ENCODE measurements around the gene ZSWIM5. TPM values are rescaled to one million over a fixed set of nuclear protein-coding genes. Genes with fewer than 3 reads are reported as not detected.
A peak's percentile ranks its signal among the peaks of the same experiment; 100 is the strongest.

Gene ZSWIM5
- total RNA-seq, 1 experiment from 2014 or later: 7.9 TPM

GRCh38 chr1:45009956-45010854, 196.2 kb downstream of the ZSWIM5 start:
- ATAC-seq: peak; percentile 24; the same call in 1 of the 2 replicates
- Histone ChIP-seq H3K27me3 (ENCODE audit: control insufficient read depth, insufficient read depth, low read length) (no peaks in the 10 kb centered on the region), H3K4me1 (ENCODE audit: control insufficient read depth, insufficient read depth, low read length) (peaks cover 17% of the 10 kb centered on the region), H3K4me3 (ENCODE audit: low read depth in 2 of 2, low read length in 2 of 2) (peak overlapping the region; percentile 89 to 94), H3K27ac (ENCODE audit: low read length) (peak overlapping the region; percentile 80), H3K36me3 (ENCODE audit: control insufficient read depth, insufficient read depth, low read length) (no peaks in the 10 kb centered on the region; the same call in none of the 2 replicates), H3K9me3 (ENCODE audit: control insufficient read depth, insufficient read depth, low read depth, low read length) (no peaks in the 10 kb centered on the region)
- ChIA-PET POLR2A (interaction anchor here (0.7 to 0.9 kb wide), 2 partner anchors 191 to 478 kb away, joined by 3 to 9 read pairs; no protein-coding TSS in a partner anchor), CTCF (interaction anchor here (0.6 to 1.1 kb wide), 5 partner anchors 10 to 500 kb away, joined by 3 to 15 read pairs (median 10); partner anchors contain the start of gene PLK3)
- intact Hi-C loops (cut with micrococcal nuclease; ENCODE audit: unreplicated experiment) (loop anchor here (5.0 to 10.0 kb wide), 3 partner anchors 173 to 482 kb away; partner anchors contain the start of genes TESK2 and ZSWIM5), in situ Hi-C loops (cut with HindIII; ENCODE audit: low pct_unique_long_range_greater_than_20kb, low sequenced_read_pairs) (no loop called here)
- DNase-seq (ENCODE audit: low read depth, low spot score): no peak
- TF ChIP-seq SIN3A (IDR thresholded peaks at IDR 0.05; ENCODE audit: borderline replicate concordance, insufficient read depth, low read depth, low read length) (no peak), TCF7L2 (IDR thresholded peaks at IDR 0.05; ENCODE audit: low read depth, low read length) (no peak), POLR2AphosphoS5 (IDR thresholded peaks at IDR 0.05; ENCODE audit: low read depth, low read length) (no peak)
- no TSS peak for BruUV-seq (replicated peaks)

GRCh38 chr1:45009296-45009865, 197.0 kb downstream of the ZSWIM5 start:
- no peak overlapping the region for H3K27ac ChIP-seq (ENCODE audit: low read length)
- peaks cover 17% of the 10 kb centered on the region for H3K4me1 ChIP-seq (ENCODE audit: control insufficient read depth, insufficient read depth, low read length)
- in situ Hi-C loops (cut with HindIII; ENCODE audit: low pct_unique_long_range_greater_than_20kb, low sequenced_read_pairs): no loop called here
- no peaks in the 10 kb centered on the region; the same call in none of the 2 replicates for H3K36me3 ChIP-seq (ENCODE audit: control insufficient read depth, insufficient read depth, low read length)
- POLR2A ChIA-PET: no interaction called here
- no peaks in the 10 kb centered on the region for H3K27me3 ChIP-seq (ENCODE audit: control insufficient read depth, insufficient read depth, low read length)
- CTCF ChIA-PET: interaction anchor here (0.5 kb wide), 1 partner anchor 21 kb away, joined by 6 read pairs; no protein-coding TSS in a partner anchor
- TF ChIP-seq REST (IDR thresholded peaks at IDR 0.05; ENCODE audit: insufficient read depth in 1 of 2, low read depth in 2 of 2, low read length in 1 of 2) (no peak), CTCF (IDR thresholded peaks at IDR 0.05) (no peak), POLR2AphosphoS5 (IDR thresholded peaks at IDR 0.05; ENCODE audit: low read depth, low read length) (no peak)
- intact Hi-C loops (cut with micrococcal nuclease; ENCODE audit: unreplicated experiment): no loop called here
- BruUV-seq (replicated peaks): no TSS peak
- H3K9me3 ChIP-seq (ENCODE audit: control insufficient read depth, insufficient read depth, low read depth, low read length): no peaks in the 10 kb centered on the region
- H3K4me3 ChIP-seq (ENCODE audit: low read depth in 2 of 2, low read length in 2 of 2): peak overlapping the region in 1 of 2 experiments; percentile 89; a peak in 1 of 4 replicates
- no peak for ATAC-seq
- DNase-seq (ENCODE audit: low read depth, low spot score): no peak
